Esophagus muscularis mucosa (tissue), 4 donors: Measurements from ENCODE around the gene GNAS-AS1. TPM values are rescaled to one million over a fixed set of nuclear protein-coding genes. Genes with fewer than 3 reads are reported as not detected.
"Not testable (repeated sequence)": the region's sequence is repeated elsewhere in the genome, so short reads cannot be mapped to it uniquely, and the experiment has no call there.

Experiments used
- DNase-seq: peaks from one replicate; pipeline ENCODE4 v3.0.0-alpha.2; 2017; ENCODE audit errors: extremely low spot score
- H3K27ac ChIP-seq, 4 donors: fragments of 200-600 bp; sonication (generic); replicated peaks in 1 of 4; 1 replicate in 3 of 4; 2 replicates in 1 of 4; pipeline ENCODE4 v1.5.1; 2016 to 2019; ENCODE audit warnings: mild to moderate bottlenecking in 1 of 4
- H3K27me3 ChIP-seq, 4 donors: fragments of 200-600 bp; sonication (generic); one replicate each; pipeline versions ENCODE4 v1.5.1 to v1.6.0; 2016 to 2019
- H3K36me3 ChIP-seq, 4 donors: fragments of 200-600 bp; sonication (generic); one replicate each; pipeline ENCODE4 v1.5.1; 2016 to 2019
- H3K4me1 ChIP-seq, 4 donors: fragments of 200-600 bp; sonication (generic); one replicate each; pipeline ENCODE4 v1.5.1; 2016 to 2019
- H3K4me3 ChIP-seq, 4 donors: fragments of 200-600 bp; sonication (generic); 1 replicate in 2 of 4; 2 replicates in 2 of 4; pipeline ENCODE4 v1.5.1; 2016 to 2019; ENCODE audit warnings: mild to moderate bottlenecking in 4 of 4, moderate library complexity in 1 of 4
- H3K9me3 ChIP-seq, 4 donors: fragments of 200-600 bp; sonication (generic); 1 replicate in 3 of 4; 2 replicates in 1 of 4; pipeline ENCODE4 v1.5.1; 2016 to 2019
- EP300 ChIP-seq: sonication (generic); formaldehyde crosslinking; IDR thresholded peaks from one replicate; pipeline ENCODE4 v1.6.1; 2017; ENCODE audit warnings: antibody characterized with exemption
- POLR2A ChIP-seq: fragments of 450-650 bp; IDR thresholded peaks from one replicate; pipeline ENCODE4 v1.6.1; 2017; ENCODE audit warnings: antibody characterized with exemption, moderate library complexity, mild to moderate bottlenecking, low read depth
- POLR2AphosphoS5 ChIP-seq, 2 donors: sonication (generic); formaldehyde crosslinking; IDR thresholded peaks; one replicate each; pipeline ENCODE4 v1.6.1; 2017; ENCODE audit warnings: antibody characterized with exemption in 2 of 2
- WGBS: methylation state at CpG from one replicate; pipeline ENCODE4 v1.1.5; 2018; 5-methylcytosine and 5-hydroxymethylcytosine counted together
- intact Hi-C: fragments of 100-400 bp; cut with DNase I; formaldehyde crosslinking; loops from one replicate; pipeline ENCODE4 v1.15.1; 2023
- total RNA-seq, 4 donors: library from RNA; depleted of rRNA; stranded (reverse); fragments of >200 nt; gene quantifications; one replicate each; pipeline versions ENCODE4 v1.1.0 to v1.2.1, GENCODE V29; 2016
- TF ChIP-seq, protein P1 (sequence below), 3 experiments: fragments of 200-600 bp in 2 of 3; fragments of 450-650 bp in 1 of 3; sonication (generic) in 2 of 3; IDR thresholded peaks; one replicate each; pipeline ENCODE4 v1.5.1; 2017 to 2019; ENCODE audit warnings: antibody characterized with exemption in 3 of 3, mild to moderate bottlenecking in 2 of 3, moderate library complexity in 1 of 3

GNAS-AS1 gene
- total RNA-seq, 4 donors from 2014 or later, result 0.13 to 0.42 (median 0.23) TPM; not detected in 1

DNA sequence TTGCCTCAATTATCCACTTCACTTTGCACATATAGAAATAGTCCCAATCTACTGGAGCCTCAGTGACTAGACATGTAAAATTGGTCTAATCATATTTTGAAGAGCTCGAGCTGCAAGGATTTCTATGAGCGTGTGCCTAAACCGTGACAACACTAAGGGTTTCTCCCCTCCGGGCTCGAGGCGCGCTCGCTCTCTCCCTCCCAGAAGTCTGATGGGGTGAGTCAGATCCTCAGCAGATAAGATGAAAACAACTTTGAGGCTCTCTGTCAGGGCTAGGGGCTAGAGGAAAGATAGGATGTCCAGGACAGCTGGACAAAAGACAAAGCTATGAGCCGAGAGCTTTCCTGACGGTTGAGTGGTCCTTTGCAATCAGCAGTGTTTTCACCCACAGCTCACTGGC lies 16.8 kb downstream of the GNAS-AS1 start:
- no peak overlapping the region for H3K27ac ChIP-seq
- H3K27me3 ChIP-seq, result peaks cover 0 to 15% (median 0%) of the 10 kb centered on the region in 4 donors
- H3K4me1 ChIP-seq, result peaks cover 0 to 11% (median 6%) of the 10 kb centered on the region in 4 donors
- H3K36me3 ChIP-seq, result no peaks in the 10 kb centered on the region
- H3K4me3 ChIP-seq, result no peak overlapping the region
- intact Hi-C loops, result loop anchor here (10.0 kb wide), 1 partner anchor 349 kb away; no protein-coding TSS in a partner anchor
- H3K9me3 ChIP-seq, result no peaks in the 10 kb centered on the region
- DNase-seq, result no peak
- TF ChIP-seq POLR2A (no peak), EP300 (no peak), POLR2AphosphoS5 (IDR thresholded peaks at IDR 0.05) (no peak)
- TF ChIP-seq, protein P1, sequence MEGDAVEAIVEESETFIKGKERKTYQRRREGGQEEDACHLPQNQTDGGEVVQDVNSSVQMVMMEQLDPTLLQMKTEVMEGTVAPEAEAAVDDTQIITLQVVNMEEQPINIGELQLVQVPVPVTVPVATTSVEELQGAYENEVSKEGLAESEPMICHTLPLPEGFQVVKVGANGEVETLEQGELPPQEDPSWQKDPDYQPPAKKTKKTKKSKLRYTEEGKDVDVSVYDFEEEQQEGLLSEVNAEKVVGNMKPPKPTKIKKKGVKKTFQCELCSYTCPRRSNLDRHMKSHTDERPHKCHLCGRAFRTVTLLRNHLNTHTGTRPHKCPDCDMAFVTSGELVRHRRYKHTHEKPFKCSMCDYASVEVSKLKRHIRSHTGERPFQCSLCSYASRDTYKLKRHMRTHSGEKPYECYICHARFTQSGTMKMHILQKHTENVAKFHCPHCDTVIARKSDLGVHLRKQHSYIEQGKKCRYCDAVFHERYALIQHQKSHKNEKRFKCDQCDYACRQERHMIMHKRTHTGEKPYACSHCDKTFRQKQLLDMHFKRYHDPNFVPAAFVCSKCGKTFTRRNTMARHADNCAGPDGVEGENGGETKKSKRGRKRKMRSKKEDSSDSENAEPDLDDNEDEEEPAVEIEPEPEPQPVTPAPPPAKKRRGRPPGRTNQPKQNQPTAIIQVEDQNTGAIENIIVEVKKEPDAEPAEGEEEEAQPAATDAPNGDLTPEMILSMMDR (IDR thresholded peaks at IDR 0.05), result no peak
- 91% methylated on average over 10 of the region's 10 CpGs for WGBS

DNA sequence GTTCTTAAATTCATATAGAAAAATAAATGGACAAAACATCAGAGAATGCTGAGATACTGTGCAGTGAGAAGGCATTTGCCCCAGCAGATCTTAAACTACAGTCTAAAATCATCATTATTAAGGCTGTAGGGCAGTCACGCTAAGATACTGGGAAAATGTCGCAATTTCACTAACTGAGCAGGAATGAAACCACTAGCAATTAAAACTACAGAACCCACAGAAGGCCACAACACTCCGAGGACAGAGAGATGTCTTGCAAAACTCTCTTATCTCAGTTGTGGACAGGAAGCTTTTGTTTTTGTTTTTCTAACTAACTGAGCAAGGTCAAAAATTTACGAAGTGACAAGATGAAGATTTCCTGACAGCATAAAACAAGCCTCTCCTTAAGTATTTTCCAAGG lies 18.2 kb downstream of the GNAS-AS1 start:
- Histone ChIP-seq H3K4me3 (no peak overlapping the region), H3K36me3 (no peaks in the 10 kb centered on the region), H3K9me3 (no peaks in the 10 kb centered on the region), H3K27me3 (peaks cover 0 to 2% (median 0%) of the 10 kb centered on the region in 4 donors), H3K27ac (no peak overlapping the region), H3K4me1 (peaks cover 0 to 15% (median 9%) of the 10 kb centered on the region in 4 donors)
- TF ChIP-seq, protein P1 (IDR thresholded peaks at IDR 0.05), result no peak
- intact Hi-C loops, result loop anchor here (10.0 kb wide), 1 partner anchor 348 kb away; no protein-coding TSS in a partner anchor
- no peak for DNase-seq
- 77% methylated on average over 4 of the region's 4 CpGs for WGBS

DNA sequence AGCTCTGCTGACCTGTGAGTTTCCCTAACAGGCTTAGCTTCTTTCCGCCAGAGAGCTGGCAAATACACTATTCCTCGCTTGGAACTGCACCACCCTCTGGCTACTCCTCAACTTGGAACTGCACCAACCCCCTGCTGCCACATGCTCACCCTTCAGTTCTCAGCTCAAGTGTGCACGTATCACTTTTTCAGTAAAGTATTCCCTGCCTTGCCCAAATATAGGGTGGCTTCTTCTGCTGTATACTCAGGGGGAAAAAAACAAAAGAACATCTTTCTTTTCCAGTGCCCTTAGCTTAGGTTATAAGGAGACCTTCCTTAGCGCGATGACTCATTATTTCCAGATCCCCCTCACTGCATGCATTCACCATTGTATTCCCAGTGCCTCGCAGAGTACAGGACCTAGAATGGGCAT lies 21.2 kb downstream of the GNAS-AS1 start:
- TF ChIP-seq EP300 (no peak), POLR2AphosphoS5 (IDR thresholded peaks at IDR 0.05) (peak in 1 of 2 donors; percentile 22), POLR2A (no peak)
- TF ChIP-seq, protein P1 (IDR thresholded peaks at IDR 0.05), result peak in 2 of 3 experiments; percentile 9 to 20
- Histone ChIP-seq H3K4me1 (peaks cover 0 to 15% (median 9%) of the 10 kb centered on the region in 4 donors), H3K36me3 (no peaks in the 10 kb centered on the region), H3K4me3 (no peak overlapping the region), H3K9me3 (no peaks in the 10 kb centered on the region), H3K27ac (peak overlapping the region in 2 of 4 donors; percentile 48 to 69), H3K27me3 (no peaks in the 10 kb centered on the region)
- no peak for DNase-seq
- WGBS, result 42% methylated on average over 6 of the region's 6 CpGs
- intact Hi-C loops, result no loop called here

- H3K36me3 ChIP-seq, intact Hi-C loops, H3K27me3 ChIP-seq, H3K4me3 ChIP-seq, H3K9me3 ChIP-seq, DNase-seq: not testable (repeated sequence)
- WGBS, result 97% methylated on average over 5 of the region's 5 CpGs
- Histone ChIP-seq H3K27ac (peak overlapping the region in 2 of 4 donors; percentile 48 to 69), H3K4me1 (peaks cover 0 to 15% (median 9%) of the 10 kb centered on the region in 4 donors)
Observed at GRCh38 chr20:58828804-58829203, 21.9 kb downstream of the GNAS-AS1 start.

GRCh38 chr20:58828136-58828535 lies 22.6 kb downstream of the GNAS-AS1 start:
- WGBS, result 76% methylated on average over 2 of the region's 2 CpGs
- H3K36me3 ChIP-seq, result no peaks in the 10 kb centered on the region

More at GRCh38 chr20:58828136-58828535, 22.6 kb downstream of the GNAS-AS1 start:
- intact Hi-C loops, result no loop called here
- H3K9me3 ChIP-seq, result no peaks in the 10 kb centered on the region
- peaks cover 0 to 15% (median 9%) of the 10 kb centered on the region in 4 donors for H3K4me1 ChIP-seq
- H3K4me3 ChIP-seq, result no peak overlapping the region
- DNase-seq, result no peak
- no peaks in the 10 kb centered on the region for H3K27me3 ChIP-seq
- no peak overlapping the region for H3K27ac ChIP-seq
- no peak for TF ChIP-seq EP300
- TF ChIP-seq POLR2AphosphoS5 (IDR thresholded peaks at IDR 0.05), result no peak
- TF ChIP-seq, protein P1 (IDR thresholded peaks at IDR 0.05), result no peak
- no peak for TF ChIP-seq POLR2A
